GM12874 (cell line): ENCODE measurements around the gene FADS2.
A peak's percentile ranks its signal among the peaks of the same experiment; 100 is the strongest.

Experiments
- CTCF ChIP-seq: IDR thresholded peaks from 2 replicates; pipeline ENCODE4 v1.5.1; 2011; ENCODE audit warnings: low read depth, mild to moderate bottlenecking, control low read depth, low read length, moderate library complexity; ENCODE audit not compliant: insufficient read depth

FADS2 gene

GRCh38 chr11:61815790-61816735 is 12.0 kb upstream of the FADS2 start:
- 0 out of 2 replicates have a peak, but pooled peaks have one; percentile 10 for TF ChIP-seq CTCF

- TF ChIP-seq CTCF = peak; percentile 82
Observed at GRCh38 chr11:61816736-61817455, 11.2 kb upstream of the FADS2 start, which contains the start of gene FADS1. FADS1 (minus strand) TSS chr11:61817003; CDS start chr11:61816929, 74 bp downstream.

- TF ChIP-seq CTCF = no peak
Observed at GRCh38 chr11:61817471-61818202, 10.5 kb upstream of the FADS2 start.

GRCh38 chr11:61820174-61820573 is 7.9 kb upstream of the FADS2 start:
- no peak for TF ChIP-seq CTCF

- no peak for TF ChIP-seq CTCF
Observed at GRCh38 chr11:61826930-61827570, 1.1 kb upstream of the FADS2 start.

- no peak for TF ChIP-seq CTCF
Observed at GRCh38 chr11:61828379-61828628, 204 bp downstream of the FADS2 start.
